ACC112 (cell line): ENCODE results near the gene INAVA.
"Not testable (repeated sequence)": the region's sequence is repeated elsewhere in the genome, so short reads cannot be mapped to it uniquely, and the experiment has no call there.

ENCODE experiments used
- H2AFZ ChIP-seq: fragments of 200-600 bp; sonication (generic); one replicate; pipeline ENCODE4 v1.6.0; 2017; ENCODE audit warnings: antibody characterized with exemption, low read length; ENCODE audit not compliant: unreplicated experiment
- H3K27ac ChIP-seq: fragments of 200-600 bp; sonication (generic); 2 replicates; pipeline ENCODE4 v1.5.1; 2014; ENCODE audit warnings: low read depth, mild to moderate bottlenecking, antibody characterized with exemption, low read length, moderate library complexity
- H3K27me3 ChIP-seq: fragments of 200-600 bp; sonication (generic); 2 replicates; pipeline ENCODE4 v1.6.1; 2014; ENCODE audit warnings: mild to moderate bottlenecking, antibody characterized with exemption, low read length, moderate library complexity, mixed read lengths; ENCODE audit not compliant: insufficient read depth
- H3K36me3 ChIP-seq: fragments of 200-600 bp; sonication (generic); 2 replicates; pipeline ENCODE4 v1.6.1; 2016; ENCODE audit warnings: mild to moderate bottlenecking, antibody characterized with exemption, low read length, moderate library complexity, mixed read lengths; ENCODE audit not compliant: insufficient read depth
- H3K4me1 ChIP-seq: fragments of 200-600 bp; sonication (generic); one replicate; pipeline ENCODE4 v1.6.1; 2016; ENCODE audit warnings: low read length, mixed read lengths; ENCODE audit not compliant: insufficient read depth, unreplicated experiment, control insufficient read depth
- H3K4me3 ChIP-seq: fragments of 200-600 bp; sonication (generic); 2 replicates; pipeline ENCODE4 v1.5.1; 2014; ENCODE audit warnings: mild to moderate bottlenecking, low read depth, low read length
- H3K79me2 ChIP-seq: fragments of 200-600 bp; sonication (generic); one replicate; pipeline ENCODE4 v1.6.0; 2016; ENCODE audit warnings: low read length; ENCODE audit not compliant: control insufficient read depth, unreplicated experiment, insufficient read depth

The INAVA gene

GRCh38 chr1:200921571-200922110 lies 26.9 kb downstream of the INAVA start:
- H3K4me1 ChIP-seq: peaks cover 2% of the 10 kb centered on the region
- H2AFZ ChIP-seq: no peak overlapping the region
- no peaks in the 10 kb centered on the region for H3K27me3 ChIP-seq

DNA sequence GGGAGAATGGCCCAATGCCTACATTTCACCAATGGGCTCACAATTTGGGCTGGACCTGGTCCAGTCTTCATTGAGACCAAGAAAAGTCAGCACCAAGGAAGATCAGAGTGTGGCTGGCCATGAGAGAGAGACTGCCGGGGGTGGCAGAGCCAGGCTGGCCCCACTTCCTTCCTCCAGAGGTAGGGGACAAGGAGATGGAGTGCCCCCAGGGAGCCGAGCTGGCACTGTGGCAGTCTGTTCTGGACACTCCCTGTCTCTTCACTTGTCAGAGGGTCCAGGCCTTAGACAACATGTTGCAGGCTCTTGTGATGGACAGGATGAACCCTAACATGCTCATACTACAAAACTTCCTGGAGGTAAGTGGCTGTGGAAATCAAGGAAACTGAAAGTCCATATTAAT lies 27.7 kb downstream of the INAVA start:
- Histone ChIP-seq H3K27me3 (no peaks in the 10 kb centered on the region), H3K4me1 (peaks cover 2% of the 10 kb centered on the region), H3K27ac (no peak overlapping the region), H2AFZ (no peak overlapping the region), H3K79me2 (no peaks in the 10 kb centered on the region), H3K36me3 (no peaks in the 10 kb centered on the region), H3K4me3 (no peak overlapping the region)

More at GRCh38 chr1:200921571-200922110, 26.9 kb downstream of the INAVA start:
- no peak overlapping the region for H3K27ac ChIP-seq
- H3K4me3 ChIP-seq: no peak overlapping the region
- H3K79me2 ChIP-seq: no peaks in the 10 kb centered on the region
- H3K36me3 ChIP-seq: no peaks in the 10 kb centered on the region

- peaks cover 2% of the 10 kb centered on the region for H3K4me1 ChIP-seq
- no peak overlapping the region for H3K4me3 ChIP-seq
- no peaks in the 10 kb centered on the region for H3K27me3 ChIP-seq
- no peaks in the 10 kb centered on the region for H3K79me2 ChIP-seq
- H2AFZ ChIP-seq: no peak overlapping the region
- H3K27ac ChIP-seq: no peak overlapping the region
- no peaks in the 10 kb centered on the region for H3K36me3 ChIP-seq
These were observed 28.9 kb downstream of the INAVA start for GRCh38 chr1:200923601-200924000.

DNA sequence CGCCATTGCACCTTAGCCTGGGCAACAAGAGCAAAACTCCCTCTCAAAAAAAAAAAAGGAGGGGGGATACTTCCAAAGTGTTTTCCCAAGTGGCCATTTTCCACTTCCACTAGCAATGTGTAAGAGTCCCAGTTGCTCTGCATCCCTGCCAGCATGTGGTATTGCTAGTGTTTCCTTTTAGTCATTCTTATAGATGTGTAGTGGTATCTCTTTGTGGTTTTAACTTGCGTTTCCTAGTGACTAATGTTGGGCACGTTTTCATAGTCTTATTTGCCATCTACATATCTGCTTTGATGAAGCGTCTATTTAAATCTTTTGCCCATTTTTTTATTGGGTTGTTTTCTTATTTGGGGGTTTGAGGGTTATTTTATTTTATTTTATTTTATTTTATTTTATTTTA lies 31.1 kb downstream of the INAVA start:
- no peaks in the 10 kb centered on the region for H3K36me3 ChIP-seq
- no peak overlapping the region for H3K27ac ChIP-seq
- H2AFZ ChIP-seq: no peak overlapping the region
- H3K4me1 ChIP-seq: peaks cover 2% of the 10 kb centered on the region
- H3K27me3 ChIP-seq: peaks cover under 1% of the 10 kb centered on the region; the same call in 1 of the 2 replicates
- no peaks in the 10 kb centered on the region for H3K79me2 ChIP-seq
- H3K4me3 ChIP-seq: no peak overlapping the region

GRCh38 chr1:200929530-200930278 lies 35.0 kb downstream of the INAVA start:
- H3K79me2 ChIP-seq: no peaks in the 10 kb centered on the region
- no peak overlapping the region for H2AFZ ChIP-seq
- H3K4me3 ChIP-seq: no peak overlapping the region
- peaks cover 23% of the 10 kb centered on the region; the same call in 1 of the 2 replicates for H3K27me3 ChIP-seq
- H3K4me1 ChIP-seq: peaks cover 2% of the 10 kb centered on the region
- H3K27ac ChIP-seq: no peak overlapping the region
- H3K36me3 ChIP-seq: no peaks in the 10 kb centered on the region

GRCh38 chr1:200930285-200930684 lies 35.6 kb downstream of the INAVA start:
- H3K27ac ChIP-seq, H2AFZ ChIP-seq, H3K36me3 ChIP-seq, H3K4me3 ChIP-seq, H3K79me2 ChIP-seq, H3K4me1 ChIP-seq: not testable (repeated sequence)
- peaks cover 26% of the 10 kb centered on the region; the same call in 1 of the 2 replicates for H3K27me3 ChIP-seq

GRCh38 chr1:200931776-200932175 lies 37.1 kb downstream of the INAVA start:
- no peak overlapping the region for H3K4me3 ChIP-seq
- H3K4me1 ChIP-seq: no peaks in the 10 kb centered on the region
- H3K27me3 ChIP-seq: peaks cover 26% of the 10 kb centered on the region; the same call in 1 of the 2 replicates
- H2AFZ ChIP-seq: no peak overlapping the region
- no peak overlapping the region for H3K27ac ChIP-seq
- no peaks in the 10 kb centered on the region for H3K36me3 ChIP-seq
- H3K79me2 ChIP-seq: no peaks in the 10 kb centered on the region

DNA sequence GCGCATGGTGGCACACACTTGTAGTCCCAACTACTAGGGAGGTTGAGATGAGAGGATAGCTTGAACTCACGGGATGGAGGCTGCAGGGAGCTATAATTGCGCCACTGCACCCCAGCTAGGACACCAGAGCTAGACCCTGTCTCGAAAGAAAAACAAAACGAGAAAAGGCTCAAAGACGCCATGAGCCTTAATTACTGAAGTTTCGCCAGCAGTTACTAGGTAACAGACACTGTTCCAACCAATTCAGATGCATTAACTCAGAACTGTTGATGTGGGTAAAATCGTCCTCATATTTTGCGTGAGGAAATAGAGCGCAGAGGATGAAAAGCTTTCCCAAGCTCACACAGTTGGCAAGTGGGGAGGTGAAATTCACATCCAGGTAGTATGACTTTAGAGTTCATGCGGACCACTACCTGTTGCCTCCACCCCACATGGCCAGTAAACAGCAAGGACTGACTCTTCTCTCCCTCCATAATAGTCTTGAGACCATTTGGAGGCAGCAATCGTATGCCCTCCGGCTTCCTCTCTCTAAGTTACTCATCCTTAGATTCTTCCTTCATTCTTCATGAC lies 40.1 kb downstream of the INAVA start:
- no peak overlapping the region for H2AFZ ChIP-seq

GRCh38 chr1:200935286-200935962 lies 40.7 kb downstream of the INAVA start:
- not testable (repeated sequence) for H3K27ac ChIP-seq, H3K4me3 ChIP-seq, H2AFZ ChIP-seq, H3K79me2 ChIP-seq, H3K36me3 ChIP-seq, H3K4me1 ChIP-seq
- peaks cover 26% of the 10 kb centered on the region; the same call in 1 of the 2 replicates for H3K27me3 ChIP-seq

More for the DNA sequence above, 40.1 kb downstream of the INAVA start:
- Histone ChIP-seq H3K27ac (no peak overlapping the region), H3K27me3 (peaks cover 26% of the 10 kb centered on the region; the same call in 1 of the 2 replicates), H3K4me1 (no peaks in the 10 kb centered on the region), H3K4me3 (no peak overlapping the region), H3K36me3 (no peaks in the 10 kb centered on the region), H3K79me2 (no peaks in the 10 kb centered on the region)

DNA sequence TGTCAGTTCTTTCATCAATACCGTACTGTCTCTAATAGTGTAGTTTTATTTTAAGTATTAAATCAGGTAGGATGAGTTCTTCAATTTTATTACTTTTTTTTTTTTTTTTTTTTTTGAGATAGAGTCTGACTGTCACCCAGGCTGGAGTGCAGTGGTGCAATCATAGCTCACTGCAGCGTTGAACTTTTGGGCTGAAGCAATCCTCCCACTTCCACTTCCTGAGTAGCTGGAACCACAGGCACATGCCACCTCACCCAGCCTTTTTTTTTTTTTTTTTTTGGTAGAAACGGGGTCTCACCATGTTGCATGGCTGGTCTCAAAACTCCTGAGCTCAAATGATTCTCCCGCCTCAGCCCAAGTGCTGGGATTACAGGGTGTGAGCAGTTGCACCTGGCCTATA lies 44.3 kb downstream of the INAVA start:
- H3K27me3 ChIP-seq: peaks cover 9% of the 10 kb centered on the region; the same call in 1 of the 2 replicates
- no peak overlapping the region for H2AFZ ChIP-seq
- no peak overlapping the region for H3K27ac ChIP-seq

More for the DNA sequence above, 44.3 kb downstream of the INAVA start:
- no peaks in the 10 kb centered on the region for H3K4me1 ChIP-seq
- no peaks in the 10 kb centered on the region for H3K36me3 ChIP-seq
- H3K79me2 ChIP-seq: no peaks in the 10 kb centered on the region
- no peak overlapping the region for H3K4me3 ChIP-seq
